Neural progenitor cell (in vitro differentiated cells): Measurements from ENCODE around the gene NUP214.

Source experiments
- CTCF ChIP-seq: fragments of 200-600 bp; sonication (generic); IDR thresholded peaks from 2 replicates; pipeline ENCODE4 v1.5.1; 2017; ENCODE audit warnings: antibody characterized with exemption, mild to moderate bottlenecking
- EZH2 ChIP-seq: fragments of 200-600 bp; sonication (generic); IDR thresholded peaks from 2 replicates; pipeline ENCODE4 v1.6.1; 2017; ENCODE audit warnings: antibody characterized with exemption, mild to moderate bottlenecking, moderate library complexity

GRCh38 chr9:131226226-131226625 lies 100.8 kb downstream of the NUP214 start:
- no peak for TF ChIP-seq EZH2
- no peak for TF ChIP-seq CTCF
